ENCODE results near the gene TPRN.

Gene TPRN

DNA sequence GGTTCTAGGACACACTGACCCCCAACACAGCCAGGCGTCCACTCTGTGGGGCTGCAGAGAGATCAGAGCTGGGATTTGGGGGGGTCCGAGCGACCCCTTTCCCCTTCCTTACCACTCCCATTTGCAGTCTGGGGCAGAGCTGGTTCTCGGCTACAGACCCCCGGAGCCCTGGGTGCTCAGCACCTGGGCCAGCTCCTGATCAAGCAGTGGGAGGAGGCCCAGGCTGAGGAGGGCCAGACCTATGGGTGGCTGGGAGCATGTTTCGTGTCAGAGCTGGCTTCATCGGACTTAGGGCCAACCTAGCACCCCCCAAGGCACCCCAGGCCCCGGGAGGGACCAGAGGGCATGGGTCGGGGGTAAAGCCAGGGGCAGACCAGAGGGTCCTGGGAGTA is 54.0 kb downstream of the TPRN start:
- Histone ChIP-seq H3K27me3 (ENCODE audit: low read depth, low read length) (peaks cover 8% of the 10 kb centered on the region), H3K4me3 (ENCODE audit: low read depth in 1 of 2, low read length in 2 of 2) (no peak overlapping the region), H3K27ac (ENCODE audit: low read length) (no peak overlapping the region), H3K4me1 (ENCODE audit: control insufficient read depth in 1 of 2, insufficient read depth in 2 of 2, low read length in 2 of 2) (no peaks in the 10 kb centered on the region), H3K36me3 (ENCODE audit: control insufficient read depth in 1 of 2, insufficient read depth in 2 of 2, low read length in 2 of 2) (no peaks in the 10 kb centered on the region), H3K9me3 (ENCODE audit: control insufficient read depth in 1 of 2, low read length in 2 of 2) (no peaks in the 10 kb centered on the region)

- Histone ChIP-seq H3K9me3 (ENCODE audit: control insufficient read depth in 1 of 2, low read length in 2 of 2) (no peaks in the 10 kb centered on the region), H3K27ac (ENCODE audit: low read length) (no peak overlapping the region), H3K27me3 (ENCODE audit: low read depth, low read length) (peaks cover 14% of the 10 kb centered on the region), H3K4me1 (ENCODE audit: control insufficient read depth in 1 of 2, insufficient read depth in 2 of 2, low read length in 2 of 2) (no peaks in the 10 kb centered on the region), H3K36me3 (ENCODE audit: control insufficient read depth in 1 of 2, insufficient read depth in 2 of 2, low read length in 2 of 2) (no peaks in the 10 kb centered on the region), H3K4me3 (ENCODE audit: low read depth in 1 of 2, low read length in 2 of 2) (no peak overlapping the region)
Measured at GRCh38 chr9:137145731-137146526, 54.6 kb downstream of the TPRN start.

DNA sequence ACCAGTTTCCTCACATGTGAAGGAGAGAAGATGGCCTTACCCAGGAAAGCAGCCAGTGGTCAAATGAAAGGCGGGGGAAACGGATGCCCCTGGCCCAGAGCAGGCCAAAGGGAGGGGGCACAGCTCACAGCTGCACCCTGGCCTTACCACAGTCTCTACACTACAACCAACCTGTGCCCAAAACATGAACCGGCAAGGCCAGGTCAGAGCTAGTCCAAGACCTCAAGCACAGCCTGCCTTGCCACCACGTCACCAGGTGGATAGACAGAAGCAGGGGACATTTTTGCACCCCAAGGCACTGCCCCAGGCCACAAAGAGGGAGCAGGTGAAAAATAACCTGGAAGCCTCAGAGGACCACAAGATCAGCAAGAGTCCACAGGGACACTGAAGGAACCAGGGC is 57.1 kb downstream of the TPRN start:
- H3K36me3 ChIP-seq (ENCODE audit: control insufficient read depth in 1 of 2, insufficient read depth in 2 of 2, low read length in 2 of 2), result no peaks in the 10 kb centered on the region
- no peaks in the 10 kb centered on the region for H3K9me3 ChIP-seq (ENCODE audit: control insufficient read depth in 1 of 2, low read length in 2 of 2)
- peaks cover 35% of the 10 kb centered on the region for H3K27me3 ChIP-seq (ENCODE audit: low read depth, low read length)
- H3K27ac ChIP-seq (ENCODE audit: low read length), result no peak overlapping the region
- no peak overlapping the region for H3K4me3 ChIP-seq (ENCODE audit: low read depth in 1 of 2, low read length in 2 of 2)
- H3K4me1 ChIP-seq (ENCODE audit: control insufficient read depth in 1 of 2, insufficient read depth in 2 of 2, low read length in 2 of 2), result peaks cover 0 to 5% of the 10 kb centered on the region in 2 donors

GRCh38 chr9:137141976-137142936 is 58.3 kb downstream of the TPRN start:
- Histone ChIP-seq H3K36me3 (ENCODE audit: control insufficient read depth in 1 of 2, insufficient read depth in 2 of 2, low read length in 2 of 2) (no peaks in the 10 kb centered on the region), H3K9me3 (ENCODE audit: control insufficient read depth in 1 of 2, low read length in 2 of 2) (no peaks in the 10 kb centered on the region), H3K27ac (ENCODE audit: low read length) (no peak overlapping the region), H3K27me3 (ENCODE audit: low read depth, low read length) (peaks cover 44% of the 10 kb centered on the region), H3K4me1 (ENCODE audit: control insufficient read depth in 1 of 2, insufficient read depth in 2 of 2, low read length in 2 of 2) (peaks cover 0 to 5% of the 10 kb centered on the region in 2 donors), H3K4me3 (ENCODE audit: low read depth in 1 of 2, low read length in 2 of 2) (no peak overlapping the region)

All from muscle layer of duodenum (tissue), 2 donors.